ENCODE measurements around the gene PPIE. TPM values are rescaled to one million over a fixed set of nuclear protein-coding genes. Genes with fewer than 3 reads are reported as not detected.
A peak's percentile ranks its signal among the peaks of the same experiment; 100 is the strongest.

PPIE gene
- total RNA-seq, 2 donors from 2014 or later = 34.7 to 42.6 TPM

DNA sequence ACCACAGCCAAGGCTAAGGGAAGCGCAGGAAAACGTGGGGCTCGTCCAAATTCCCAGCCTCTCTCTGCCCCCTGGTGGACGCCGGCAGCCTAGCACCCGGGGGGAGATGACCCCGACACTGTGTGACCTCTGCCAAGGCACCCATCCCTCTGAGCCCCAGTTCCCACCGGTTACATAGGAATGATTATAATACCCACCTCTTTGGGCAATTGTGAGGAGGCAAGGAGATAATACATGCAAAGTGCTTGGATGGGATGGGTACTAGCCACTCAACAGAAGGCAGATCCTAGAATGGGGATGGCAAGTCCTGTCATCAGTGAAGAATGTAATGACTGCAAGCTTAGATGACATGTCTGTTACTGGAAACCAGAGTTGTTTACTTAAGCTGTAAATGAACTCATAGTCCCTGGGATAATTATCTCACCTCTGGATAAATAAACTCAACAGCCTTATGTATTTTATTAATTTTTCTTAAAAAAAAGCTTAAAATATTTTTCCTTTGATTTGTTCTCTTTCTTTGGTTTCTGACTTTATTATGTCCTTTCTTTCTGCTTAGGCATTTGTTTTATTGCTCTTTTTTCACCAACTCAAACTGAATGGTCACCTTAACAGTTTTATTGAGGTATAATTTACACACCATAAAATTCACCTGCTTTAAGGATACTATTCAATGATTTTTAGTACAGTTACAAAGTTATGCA lies 61.2 kb downstream of the PPIE start:
- H3K9ac ChIP-seq (ENCODE audit: low read depth in 2 of 2, low read length in 2 of 2) = no peak overlapping the region
- intact Hi-C loops (cut with DNase I) = no loop called here
- H3K27ac ChIP-seq = no peak overlapping the region
- H3K36me3 ChIP-seq = no peaks in the 10 kb centered on the region
- H3K27me3 ChIP-seq = no peaks in the 10 kb centered on the region
- H3K9me3 ChIP-seq = no peaks in the 10 kb centered on the region
- TF ChIP-seq, protein P1, sequence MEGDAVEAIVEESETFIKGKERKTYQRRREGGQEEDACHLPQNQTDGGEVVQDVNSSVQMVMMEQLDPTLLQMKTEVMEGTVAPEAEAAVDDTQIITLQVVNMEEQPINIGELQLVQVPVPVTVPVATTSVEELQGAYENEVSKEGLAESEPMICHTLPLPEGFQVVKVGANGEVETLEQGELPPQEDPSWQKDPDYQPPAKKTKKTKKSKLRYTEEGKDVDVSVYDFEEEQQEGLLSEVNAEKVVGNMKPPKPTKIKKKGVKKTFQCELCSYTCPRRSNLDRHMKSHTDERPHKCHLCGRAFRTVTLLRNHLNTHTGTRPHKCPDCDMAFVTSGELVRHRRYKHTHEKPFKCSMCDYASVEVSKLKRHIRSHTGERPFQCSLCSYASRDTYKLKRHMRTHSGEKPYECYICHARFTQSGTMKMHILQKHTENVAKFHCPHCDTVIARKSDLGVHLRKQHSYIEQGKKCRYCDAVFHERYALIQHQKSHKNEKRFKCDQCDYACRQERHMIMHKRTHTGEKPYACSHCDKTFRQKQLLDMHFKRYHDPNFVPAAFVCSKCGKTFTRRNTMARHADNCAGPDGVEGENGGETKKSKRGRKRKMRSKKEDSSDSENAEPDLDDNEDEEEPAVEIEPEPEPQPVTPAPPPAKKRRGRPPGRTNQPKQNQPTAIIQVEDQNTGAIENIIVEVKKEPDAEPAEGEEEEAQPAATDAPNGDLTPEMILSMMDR (IDR thresholded peaks at IDR 0.05) = peak; percentile 72
- H3K4me3 ChIP-seq = no peak overlapping the region
- DNase-seq = peak; percentile 88
- H3K4me1 ChIP-seq = peaks cover 3% of the 10 kb centered on the region

DNA sequence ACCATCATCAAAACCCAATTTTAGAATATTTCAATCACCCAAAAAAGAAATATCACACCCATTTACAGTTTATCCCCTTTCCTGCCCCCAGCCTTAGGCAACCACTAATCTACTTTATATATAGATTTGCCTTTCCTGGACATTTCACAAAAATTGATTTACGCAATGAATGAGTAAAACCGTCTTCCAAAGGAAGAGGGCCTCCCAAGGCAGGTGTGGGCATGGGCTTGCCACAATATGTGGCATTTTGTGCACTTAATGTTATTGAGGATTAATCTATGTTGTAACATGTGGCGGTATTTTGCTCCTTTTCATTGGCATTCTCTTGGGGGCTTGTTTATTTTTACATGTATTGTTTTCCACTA lies 61.8 kb downstream of the PPIE start:
- H3K4me3 ChIP-seq = no peak overlapping the region
- no peaks in the 10 kb centered on the region for H3K9me3 ChIP-seq
- H3K9ac ChIP-seq (ENCODE audit: low read depth in 2 of 2, low read length in 2 of 2) = no peak overlapping the region
- intact Hi-C loops (cut with DNase I) = no loop called here
- no peak for DNase-seq
- no peaks in the 10 kb centered on the region for H3K27me3 ChIP-seq
- peaks cover 3% of the 10 kb centered on the region for H3K4me1 ChIP-seq
- TF ChIP-seq, protein P1 (IDR thresholded peaks at IDR 0.05) = no peak
- no peak overlapping the region for H3K27ac ChIP-seq
- no peaks in the 10 kb centered on the region for H3K36me3 ChIP-seq

DNA sequence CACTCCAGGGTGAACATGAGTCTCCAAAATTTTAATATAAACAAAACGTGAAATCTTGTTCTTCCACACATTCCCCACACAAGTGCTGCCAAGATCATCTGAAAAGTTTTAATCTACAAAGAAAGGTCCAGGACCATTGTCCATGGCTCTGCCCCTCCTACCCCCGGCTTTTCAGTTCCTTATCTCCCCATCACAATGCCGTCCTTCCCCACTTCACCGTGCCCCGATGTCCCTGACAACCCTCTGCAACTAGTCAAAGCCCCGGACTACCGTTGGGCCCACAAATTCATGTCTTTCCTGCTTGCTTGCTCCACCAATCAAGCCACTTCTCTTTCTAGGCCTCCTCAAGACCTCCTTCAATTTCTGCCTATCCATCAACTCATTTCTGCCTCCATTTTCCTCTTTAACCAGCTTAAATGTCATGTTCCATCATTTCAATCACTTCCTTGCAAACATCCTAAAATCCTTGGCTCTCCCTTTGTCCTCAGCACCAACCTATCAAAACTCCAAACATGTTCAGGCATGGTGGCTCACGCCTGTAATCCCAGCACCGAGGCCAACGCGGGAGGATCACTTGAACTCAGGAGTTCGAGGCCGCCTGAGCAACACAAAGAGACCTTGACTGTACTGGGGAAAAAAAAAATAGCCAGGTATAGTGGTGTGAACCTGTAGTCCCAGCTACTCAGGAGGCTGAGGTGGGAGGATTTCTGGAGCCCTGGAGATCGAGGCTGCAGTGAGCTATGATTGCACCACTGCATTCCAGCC lies 64.0 kb downstream of the PPIE start:
- no peak for DNase-seq
- TF ChIP-seq, protein P1 (IDR thresholded peaks at IDR 0.05) = no peak

DNA sequence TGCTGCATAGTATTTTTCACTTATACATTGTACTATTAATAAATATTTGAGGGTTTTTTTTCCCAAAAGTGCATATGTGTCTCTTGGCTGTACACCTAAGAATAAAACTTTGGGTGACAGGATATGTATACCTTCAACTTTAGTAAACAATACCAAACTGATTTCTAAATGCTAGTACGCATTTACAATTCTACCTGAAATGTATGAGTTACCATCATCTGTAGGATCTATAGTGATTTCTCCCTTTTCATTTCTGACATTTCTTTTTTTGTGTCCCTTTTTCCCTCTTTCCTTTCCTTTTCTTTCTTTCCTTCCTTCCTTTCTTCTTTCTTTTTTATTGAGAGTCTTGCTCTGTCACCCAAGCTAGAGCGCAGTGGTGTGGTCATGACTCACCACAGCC lies 66.7 kb downstream of the PPIE start:
- no peak overlapping the region for H3K9ac ChIP-seq (ENCODE audit: low read depth in 2 of 2, low read length in 2 of 2)
- H3K27me3 ChIP-seq = no peaks in the 10 kb centered on the region
- TF ChIP-seq, protein P1 (IDR thresholded peaks at IDR 0.05) = no peak
- H3K36me3 ChIP-seq = no peaks in the 10 kb centered on the region
- no peak overlapping the region for H3K27ac ChIP-seq
- no peak overlapping the region for H3K4me3 ChIP-seq
- DNase-seq = no peak
- H3K4me1 ChIP-seq = no peaks in the 10 kb centered on the region
- no peaks in the 10 kb centered on the region for H3K9me3 ChIP-seq
- intact Hi-C loops (cut with DNase I) = no loop called here

More for the DNA sequence above, 64.0 kb downstream of the PPIE start:
- no peaks in the 10 kb centered on the region for H3K36me3 ChIP-seq
- no peak overlapping the region for H3K27ac ChIP-seq
- no peak overlapping the region for H3K9ac ChIP-seq (ENCODE audit: low read depth in 2 of 2, low read length in 2 of 2)
- intact Hi-C loops (cut with DNase I) = no loop called here
- H3K4me1 ChIP-seq = peaks cover 3% of the 10 kb centered on the region
- H3K4me3 ChIP-seq = no peak overlapping the region
- H3K27me3 ChIP-seq = no peaks in the 10 kb centered on the region
- no peaks in the 10 kb centered on the region for H3K9me3 ChIP-seq

DNA sequence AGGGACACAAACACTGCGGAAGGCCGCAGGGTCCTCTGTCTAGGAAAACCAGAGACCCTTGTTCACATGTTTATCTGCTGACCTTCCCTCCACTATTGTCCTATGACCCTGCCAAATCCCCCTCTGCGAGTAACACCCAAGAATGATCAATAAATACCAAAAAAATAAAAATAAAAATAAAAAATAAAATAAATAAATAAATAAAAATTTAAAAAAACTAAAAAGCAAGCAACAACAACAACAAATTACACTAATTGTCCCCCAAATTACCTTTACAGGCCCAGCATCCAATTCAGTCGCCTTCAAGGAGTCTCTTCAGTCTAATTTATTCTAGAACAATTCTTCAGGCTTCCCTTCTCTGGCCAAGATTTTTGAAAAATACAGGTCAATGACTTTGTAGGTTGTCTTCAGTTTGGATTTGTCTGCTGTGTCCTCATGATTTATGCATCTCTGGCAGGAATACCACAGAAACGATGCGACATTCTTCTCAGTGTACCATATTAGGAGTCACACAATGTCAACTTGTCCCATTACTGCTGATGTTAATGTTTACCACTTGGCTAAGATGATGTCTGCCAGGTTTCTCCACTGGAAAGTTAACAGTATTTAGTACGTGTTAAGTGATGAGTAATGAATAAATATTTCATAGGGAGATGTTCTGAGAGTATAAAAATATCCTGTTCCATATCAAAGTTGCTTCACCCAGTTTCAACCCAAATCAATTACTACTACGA lies 70.3 kb downstream of the PPIE start:
- H3K27ac ChIP-seq = no peak overlapping the region
- no peaks in the 10 kb centered on the region for H3K36me3 ChIP-seq
- H3K4me3 ChIP-seq = no peak overlapping the region
- TF ChIP-seq, protein P1 (IDR thresholded peaks at IDR 0.05) = no peak
- no peaks in the 10 kb centered on the region for H3K27me3 ChIP-seq
- no peak for DNase-seq
- H3K9me3 ChIP-seq = no peaks in the 10 kb centered on the region
- H3K9ac ChIP-seq (ENCODE audit: low read depth in 2 of 2, low read length in 2 of 2) = no peak overlapping the region
- intact Hi-C loops (cut with DNase I) = no loop called here
- no peaks in the 10 kb centered on the region for H3K4me1 ChIP-seq
